HG03064 (cell line): ENCODE results near the gene FGGY.
"Not testable (repeated sequence)": the region's sequence is repeated elsewhere in the genome, so short reads cannot be mapped to it uniquely, and the experiment has no call there.

ENCODE experiments used
- ATAC-seq: cut with Tn5 transposase; IDR thresholded peaks from one replicate; pipeline ENCODE4 v1.9.1; 2021; ENCODE audit warnings: low read depth; ENCODE audit not compliant: unreplicated experiment

FGGY gene

DNA sequence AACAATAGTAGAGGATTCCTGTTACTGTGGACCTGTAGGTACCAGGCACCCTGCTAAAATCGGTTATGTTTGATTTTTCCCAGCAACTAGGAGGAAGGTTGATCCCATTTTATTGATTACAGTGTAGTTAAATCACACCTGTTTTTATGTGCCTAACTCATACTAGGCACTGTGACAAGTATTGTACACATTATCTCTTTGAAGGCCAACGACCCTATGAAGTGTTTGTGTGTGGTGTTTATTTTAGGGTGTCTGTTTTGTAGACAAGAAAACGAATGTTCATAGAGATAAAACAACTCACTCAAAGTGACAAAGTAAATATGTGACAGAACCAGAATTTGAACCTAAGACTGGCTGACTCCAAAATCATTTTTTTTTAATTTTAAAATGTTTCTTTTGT is 49.5 kb downstream of the FGGY start:
- ATAC-seq, result no peak

DNA sequence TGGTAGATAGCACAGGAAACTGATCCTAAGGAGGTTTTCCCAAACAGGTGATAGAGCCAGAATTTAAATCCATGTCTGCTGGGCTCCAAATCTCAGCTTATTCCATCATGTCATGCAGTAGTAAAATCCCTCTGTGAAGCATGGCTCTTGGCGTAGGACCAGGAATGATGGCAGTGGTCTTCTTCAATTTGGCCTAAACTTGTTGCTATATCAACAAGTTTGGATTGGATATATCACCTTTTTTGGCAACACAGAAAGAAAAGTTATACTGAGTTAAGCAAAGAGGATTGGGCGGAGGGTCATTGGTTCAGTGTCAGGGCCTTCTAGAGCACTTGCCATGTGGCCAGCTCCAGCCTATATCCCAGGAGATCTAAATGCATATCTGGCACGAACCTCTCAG is 52.2 kb downstream of the FGGY start:
- ATAC-seq, result no peak

- ATAC-seq, result no peak
These were observed 53.6 kb downstream of the FGGY start for GRCh38 chr1:59350521-59350920.

- no peak for ATAC-seq
These were observed 55.2 kb downstream of the FGGY start for GRCh38 chr1:59352065-59352464.

GRCh38 chr1:59353453-59353852 is 56.6 kb downstream of the FGGY start:
- no peak for ATAC-seq

- ATAC-seq, result not testable (repeated sequence)
These were observed 57.3 kb downstream of the FGGY start for GRCh38 chr1:59354239-59354638.

- ATAC-seq, result peak; percentile 50
These were observed 57.9 kb downstream of the FGGY start for GRCh38 chr1:59354709-59355337.

DNA sequence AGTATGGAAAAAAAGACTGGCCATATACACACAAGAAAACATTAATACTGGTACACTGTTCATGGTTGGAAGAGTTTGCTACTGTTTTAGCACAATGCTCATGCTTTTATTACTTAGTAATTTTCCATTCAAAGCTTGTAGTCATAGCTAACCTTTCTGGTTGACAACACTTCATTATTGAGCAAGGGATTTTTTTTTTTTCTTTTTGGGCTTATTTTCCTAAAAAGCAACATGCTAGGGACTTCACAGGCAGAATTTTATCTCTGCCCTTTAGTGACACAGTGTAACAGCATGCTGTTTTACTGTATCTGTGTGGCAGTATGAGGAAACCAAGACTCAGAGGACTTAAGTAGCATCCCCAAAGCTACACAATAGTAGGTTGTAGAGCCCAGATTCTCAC is 58.5 kb downstream of the FGGY start:
- peak; percentile 53 for ATAC-seq

GRCh38 chr1:59356627-59357026 is 59.7 kb downstream of the FGGY start:
- no peak for ATAC-seq

- ATAC-seq, result no peak
These were observed 60.9 kb downstream of the FGGY start for GRCh38 chr1:59357645-59358320.

GRCh38 chr1:59359325-59359724 is 62.4 kb downstream of the FGGY start:
- no peak for ATAC-seq

- no peak for ATAC-seq
These were observed 63.3 kb downstream of the FGGY start for GRCh38 chr1:59360170-59360569.

GRCh38 chr1:59360729-59361128 is 63.8 kb downstream of the FGGY start:
- ATAC-seq, result no peak

DNA sequence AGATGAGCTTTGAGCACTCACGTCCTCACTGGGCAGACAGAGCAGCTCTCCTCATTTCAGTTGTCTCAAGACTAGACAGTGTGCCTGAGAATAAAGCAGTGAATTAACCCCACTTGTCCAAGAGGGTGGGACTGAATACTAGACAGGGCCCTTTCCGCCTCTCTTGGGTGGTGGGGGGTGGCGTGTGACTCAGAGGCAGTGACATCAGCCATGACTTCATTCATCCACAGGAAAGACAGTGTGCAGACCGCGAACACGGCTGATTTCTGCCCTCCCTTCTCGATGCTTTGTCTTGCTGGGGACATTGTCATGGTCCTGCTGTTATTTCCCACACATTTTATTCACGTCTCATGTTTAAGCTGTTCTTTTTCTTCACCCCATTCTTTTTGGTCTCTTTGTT is 64.9 kb downstream of the FGGY start:
- ATAC-seq, result no peak

- no peak for ATAC-seq
These were observed 67.1 kb downstream of the FGGY start for GRCh38 chr1:59364037-59364436.

GRCh38 chr1:59366346-59366745 is 69.5 kb downstream of the FGGY start:
- no peak for ATAC-seq

DNA sequence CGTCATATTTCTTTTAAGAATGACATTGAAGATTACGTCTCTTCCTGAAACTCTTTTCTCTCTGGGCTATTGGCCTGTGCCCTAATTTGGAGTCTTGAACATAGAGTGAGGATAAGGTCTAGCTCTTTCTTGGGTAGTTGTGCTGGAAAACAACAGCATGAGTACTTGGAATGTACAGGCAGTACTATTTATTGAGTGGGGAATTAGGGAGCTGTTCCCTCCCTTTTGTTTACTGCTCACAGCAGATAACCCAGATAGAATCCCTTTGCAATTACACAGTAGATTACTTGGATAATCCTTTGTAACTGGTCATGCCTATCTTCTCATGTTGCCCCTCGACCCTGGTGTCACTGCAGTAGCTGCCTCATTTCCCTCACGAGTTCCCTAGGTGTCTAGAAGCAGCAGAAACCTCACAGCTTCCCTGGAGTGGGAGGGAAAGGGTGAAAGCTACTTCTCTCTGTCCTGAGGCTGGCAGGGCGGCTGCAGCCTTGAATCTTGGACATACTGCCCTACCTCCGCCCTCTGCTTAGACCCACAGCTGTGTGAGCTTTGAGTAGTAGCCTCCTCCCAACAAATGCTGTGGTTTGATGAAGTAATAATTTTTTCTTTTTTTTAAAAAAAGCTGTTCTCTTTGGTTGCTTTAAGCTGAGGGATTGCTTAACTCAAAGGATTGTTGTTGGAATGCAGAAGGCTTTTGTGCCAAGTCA is 70.6 kb downstream of the FGGY start:
- ATAC-seq, result no peak

GRCh38 chr1:59368008-59368670 is 71.2 kb downstream of the FGGY start:
- ATAC-seq, result no peak

DNA sequence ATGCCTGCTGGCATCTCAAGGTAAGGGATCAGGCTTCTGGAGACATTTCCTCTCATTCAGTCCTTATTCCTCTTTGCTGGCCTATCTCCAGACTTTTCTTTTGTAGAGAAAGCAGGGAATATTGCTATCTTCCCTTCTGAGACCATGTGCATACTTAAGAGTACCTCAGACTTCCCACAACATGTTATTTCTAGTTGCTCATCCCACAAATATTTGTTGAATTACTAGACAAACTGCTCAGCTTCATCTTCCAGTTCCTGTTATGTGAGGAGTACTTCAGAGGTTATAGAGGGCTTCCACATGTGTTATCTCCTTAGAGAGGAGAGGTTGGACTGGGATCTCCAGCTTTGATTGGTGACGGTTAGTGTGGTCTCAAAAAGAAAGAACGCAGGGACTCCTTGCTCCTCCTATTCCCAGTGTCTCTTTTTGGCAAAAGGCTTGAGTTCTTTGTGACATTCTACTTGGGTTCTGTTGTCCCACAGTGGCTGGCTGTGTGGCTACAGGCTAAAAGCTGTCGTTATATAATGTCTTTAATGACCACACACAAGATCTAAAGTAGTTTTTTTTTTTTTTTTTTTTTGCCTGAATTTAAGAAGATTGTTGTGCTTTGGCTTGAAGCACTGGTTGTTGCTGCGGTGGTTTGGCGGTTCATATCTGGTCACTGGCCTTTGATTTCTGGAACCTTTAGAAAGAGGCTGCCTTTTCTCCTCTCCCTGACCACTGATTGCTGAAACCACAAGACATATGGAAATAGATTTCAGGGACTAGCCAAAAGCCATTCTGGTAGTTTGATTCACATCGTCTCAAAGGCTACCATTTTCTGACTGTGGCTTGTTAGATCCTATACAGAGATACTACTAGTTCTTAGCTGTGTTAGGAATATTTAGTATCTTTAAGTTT is 78.7 kb downstream of the FGGY start:
- ATAC-seq, result no peak

- ATAC-seq, result no peak
These were observed 80.5 kb downstream of the FGGY start for GRCh38 chr1:59377350-59377904.
